NT2/D1 (cell line): ENCODE results near the gene KRT82.

ENCODE experiments used
- SUZ12 ChIP-seq: IDR thresholded peaks from 2 replicates; pipeline ENCODE4 v1.6.1; 2011; ENCODE audit not compliant: insufficient read length, insufficient read depth; ENCODE audit errors: extremely low read depth
- YY1 ChIP-seq: IDR thresholded peaks from 2 replicates; pipeline ENCODE4 v1.6.1; 2011; ENCODE audit not compliant: insufficient read length, insufficient read depth
- ZNF274 ChIP-seq: IDR thresholded peaks from 2 replicates; pipeline ENCODE4 v1.6.1; 2011; ENCODE audit warnings: mild to moderate bottlenecking, low read depth, low read length

DNA sequence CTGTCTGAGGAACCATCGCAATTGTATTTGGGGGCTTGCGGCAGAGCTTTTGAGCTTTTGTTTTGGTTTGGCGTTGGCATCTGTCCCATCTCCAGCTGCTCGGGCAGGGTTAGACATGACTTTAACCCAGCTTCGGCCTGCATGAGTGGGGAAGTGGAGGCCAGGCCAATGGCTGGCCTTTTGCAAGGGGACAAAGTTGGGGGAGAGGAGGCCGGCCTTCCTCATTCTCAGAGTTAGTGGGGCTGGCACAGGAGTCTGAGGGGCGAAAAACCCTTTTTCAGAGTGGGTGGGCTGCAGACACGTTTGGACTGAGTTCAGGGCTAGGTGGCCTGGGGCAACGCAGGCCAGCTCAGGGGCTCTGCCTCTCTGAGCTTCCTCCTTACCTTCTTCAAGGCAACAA lies 5.2 kb downstream of the KRT82 start:
- no peak for TF ChIP-seq SUZ12
- no peak for TF ChIP-seq ZNF274
- TF ChIP-seq YY1, result no peak
